ENCODE results near the gene CDHR5.

CDHR5 gene

GRCh38 chr11:578276-579035, 46.3 kb downstream of the CDHR5 start:
- no peak for TF ChIP-seq CTCF (conservative IDR thresholded peaks at IDR 0.05; ENCODE audit: low read depth)
- ChIA-PET POLR2A (ENCODE audit: low non-redundant PET) (interaction anchor here (0.6 kb wide), 1 partner anchor 172 kb away, joined by 3 read pairs; no protein-coding TSS in a partner anchor), CTCF (interaction anchor here (0.5 to 0.6 kb wide), 2 partner anchors 23 to 163 kb away, joined by 7 read pairs; no protein-coding TSS in a partner anchor)
- no peak for DNase-seq (ENCODE audit: low spot score)
- peak overlapping the region; percentile 94 for H3K27ac ChIP-seq

GRCh38 chr11:577611-577894, 47.2 kb downstream of the CDHR5 start:
- CTCF ChIA-PET = no interaction called here
- POLR2A ChIA-PET (ENCODE audit: low non-redundant PET) = no interaction called here

GRCh38 chr11:576811-577610, 47.7 kb downstream of the CDHR5 start:
- no peak for TF ChIP-seq CTCF (conservative IDR thresholded peaks at IDR 0.05; ENCODE audit: low read depth)
- H3K27ac ChIP-seq = peak overlapping the region; percentile 94
- DNase-seq (ENCODE audit: low spot score) = no peak
- ChIA-PET CTCF (no interaction called here), POLR2A (ENCODE audit: low non-redundant PET) (no interaction called here)

More at GRCh38 chr11:577611-577894, 47.2 kb downstream of the CDHR5 start:
- DNase-seq (ENCODE audit: low spot score) = no peak
- H3K27ac ChIP-seq = peak overlapping the region; percentile 94
- TF ChIP-seq CTCF (conservative IDR thresholded peaks at IDR 0.05; ENCODE audit: low read depth) = no peak

GRCh38 chr11:575996-576768, 48.6 kb downstream of the CDHR5 start, which contains the start of gene PHRF1:
TSS of gene PHRF1 (plus strand) at chr11:576470. CDS start at chr11:581513, 5,043 bp downstream.
- peak; percentile 96 for DNase-seq (ENCODE audit: low spot score)
- ChIA-PET CTCF (interaction anchor here (0.7 kb wide), 1 partner anchor 20 kb away, joined by 3 read pairs; no protein-coding TSS in a partner anchor), POLR2A (ENCODE audit: low non-redundant PET) (interaction anchor here (0.5 to 0.8 kb wide), 4 partner anchors 11 to 97 kb away, joined by 3 to 4 read pairs (median 3); no protein-coding TSS in a partner anchor)
- H3K27ac ChIP-seq = peak within 1 kb of the TSS; percentile 94
- TF ChIP-seq CTCF (conservative IDR thresholded peaks at IDR 0.05; ENCODE audit: low read depth) = no peak

- peak overlapping the region; percentile 94 for H3K27ac ChIP-seq
- TF ChIP-seq CTCF (conservative IDR thresholded peaks at IDR 0.05; ENCODE audit: low read depth) = no peak
- no peak for DNase-seq (ENCODE audit: low spot score)
- CTCF ChIA-PET = interaction anchor here (0.7 kb wide), 1 partner anchor 19 kb away, joined by 3 read pairs; no protein-coding TSS in a partner anchor
- POLR2A ChIA-PET (ENCODE audit: low non-redundant PET) = interaction anchor here (0.5 to 0.8 kb wide), 5 partner anchors 10 to 98 kb away, joined by 3 to 4 read pairs (median 3); no protein-coding TSS in a partner anchor
Measured at GRCh38 chr11:575313-575995, 49.3 kb downstream of the CDHR5 start.

All from RWPE1 (cell line).